H1 (cell line): ENCODE results near the gene GRIA3. TPM values are rescaled to one million over a fixed set of nuclear protein-coding genes. Genes with fewer than 3 reads are reported as not detected.

Experiments
- CBX8 ChIP-seq: fragments of 300-800, 300-1000 bp; sonication (generic); IDR thresholded peaks from 2 replicates; pipeline ENCODE4 v1.7.1; 2016; ENCODE audit warnings: low read depth, low read length, borderline replicate concordance
- CEBPB ChIP-seq: IDR thresholded peaks from 2 replicates; pipeline ENCODE4 v1.6.1; 2012; ENCODE audit warnings: low read depth, low read length
- MAFK ChIP-seq: IDR thresholded peaks from 2 replicates; pipeline ENCODE4 v1.6.1; 2012; ENCODE audit warnings: low read depth, mild to moderate bottlenecking, improper control_type of control experiment, low read length
- RBBP5 ChIP-seq: IDR thresholded peaks from 2 replicates; pipeline ENCODE4 v1.7.1; 2012; ENCODE audit warnings: low read depth, mild to moderate bottlenecking, inconsistent platforms, low read length, moderate library complexity, borderline replicate concordance
- RNF2 ChIP-seq: fragments of 200-900, 300-1000 bp; sonication (generic); IDR thresholded peaks from 2 replicates; pipeline ENCODE4 v1.7.1; 2016; ENCODE audit warnings: borderline replicate concordance, low read depth, mild to moderate bottlenecking, antibody characterized with exemption, low read length; ENCODE audit not compliant: poor library complexity, severe bottlenecking; ENCODE audit errors: missing control alignments
- SP2 ChIP-seq: IDR thresholded peaks from 2 replicates; pipeline ENCODE4 v1.6.1; 2012; ENCODE audit warnings: mild to moderate bottlenecking, low read length, inconsistent platforms
- SRF ChIP-seq: IDR thresholded peaks from 2 replicates; pipeline ENCODE4 v1.6.1; 2011; ENCODE audit warnings: mild to moderate bottlenecking, low read depth, low read length, moderate library complexity
- TAF7 ChIP-seq: optimal IDR thresholded peaks from 2 replicates; pipeline ENCODE3; 2011; ENCODE audit warnings: low read depth, mild to moderate bottlenecking, inconsistent platforms, low read length, moderate library complexity, borderline replicate concordance
- polyA plus RNA-seq, 7 experiments: library from polyadenylated mRNA; depleted of rRNA in 3 of 7; stranded (reverse) in 5 of 7; unstranded in 2 of 7; fragments of >200 nt in 5 of 7; fragments of 200-250 nt in 2 of 7; gene quantifications; 1 replicate in 5 of 7; 2 replicates in 1 of 7; 4 replicates in 1 of 7; pipeline versions ENCODE4 v1.2.1 to v1.2.3, GENCODE V29; 2011 to 2013; ENCODE audit warnings: missing spikeins in 2 of 7, mixed read lengths in 2 of 7
- total RNA-seq: library from RNA; stranded (reverse); fragmentation: NEBNext Ultra II Directional; extraction: Animal tissue kit (Norgen Biotek cat#: 25700); gene quantifications from 2 replicates; pipeline ENCODE4 v1.2.1, GENCODE V29; 2021
- TF ChIP-seq, protein P1 (sequence below): IDR thresholded peaks from 2 replicates; pipeline ENCODE4 v1.6.1; 2011; ENCODE audit warnings: low read length, improper control_type of control experiment

Gene GRIA3
- total and polyA plus RNA-seq, 2 of the 8 experiments (the other 6 are each of a cell fraction or from before 2014, with no cell fraction given) = 2.6 to 3.0 TPM

DNA sequence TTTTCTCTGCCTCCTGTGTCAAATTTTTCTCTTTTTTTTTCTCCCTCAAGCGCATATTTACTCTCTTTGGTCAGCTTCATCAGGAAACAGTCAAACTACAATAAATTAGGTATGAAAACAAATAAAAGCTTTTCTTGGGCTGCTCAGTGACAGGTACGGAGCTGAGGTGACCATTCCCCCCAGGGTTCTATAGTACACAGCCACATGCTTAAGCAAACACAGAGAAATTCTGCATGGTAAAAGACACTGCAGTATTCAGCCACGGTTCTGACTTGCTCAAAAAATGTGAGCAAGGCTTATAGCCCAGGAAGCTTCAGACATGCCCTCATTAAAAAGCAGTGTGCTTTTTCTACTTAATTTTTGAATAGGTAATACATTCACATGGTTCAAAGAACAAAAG lies 138.5 kb downstream of the GRIA3 start (continued):
- TF ChIP-seq TAF7 (no peak), MAFK (no peak), CBX8 (no peak), CEBPB (no peak), RBBP5 (no peak), SRF (no peak), SP2 (no peak), RNF2 (no peak)
- TF ChIP-seq, protein P1, sequence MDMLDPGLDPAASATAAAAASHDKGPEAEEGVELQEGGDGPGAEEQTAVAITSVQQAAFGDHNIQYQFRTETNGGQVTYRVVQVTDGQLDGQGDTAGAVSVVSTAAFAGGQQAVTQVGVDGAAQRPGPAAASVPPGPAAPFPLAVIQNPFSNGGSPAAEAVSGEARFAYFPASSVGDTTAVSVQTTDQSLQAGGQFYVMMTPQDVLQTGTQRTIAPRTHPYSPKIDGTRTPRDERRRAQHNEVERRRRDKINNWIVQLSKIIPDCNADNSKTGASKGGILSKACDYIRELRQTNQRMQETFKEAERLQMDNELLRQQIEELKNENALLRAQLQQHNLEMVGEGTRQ = no peak
- TF ChIP-seq, all 59 proteins: peak for 0
